HG03196 (cell line): ENCODE data around the gene CLDN14.

Experiments
- ATAC-seq: cut with Tn5 transposase; IDR thresholded peaks from one replicate; pipeline ENCODE4 v1.9.1; 2021; ENCODE audit not compliant: unreplicated experiment

Gene CLDN14

GRCh38 chr21:36436829-36437744 is 42.8 kb downstream of the CLDN14 start:
- ATAC-seq: no peak

- no peak for ATAC-seq
Observed at GRCh38 chr21:36434144-36434543, 45.8 kb downstream of the CLDN14 start.

GRCh38 chr21:36433059-36433709 is 46.7 kb downstream of the CLDN14 start:
- ATAC-seq: no peak

GRCh38 chr21:36431252-36431651 is 48.7 kb downstream of the CLDN14 start:
- no peak for ATAC-seq

GRCh38 chr21:36430841-36431240 is 49.1 kb downstream of the CLDN14 start:
- no peak for ATAC-seq

- peak; percentile 79 for ATAC-seq
Observed at GRCh38 chr21:36429947-36430546, 49.9 kb downstream of the CLDN14 start.

GRCh38 chr21:36428761-36429432 is 51.0 kb downstream of the CLDN14 start:
- no peak for ATAC-seq

GRCh38 chr21:36427502-36427901 is 52.4 kb downstream of the CLDN14 start:
- ATAC-seq: no peak

GRCh38 chr21:36425286-36425685 is 54.6 kb downstream of the CLDN14 start:
- ATAC-seq: no peak

GRCh38 chr21:36424592-36424991 is 55.3 kb downstream of the CLDN14 start:
- ATAC-seq: no peak

- no peak for ATAC-seq
Observed at GRCh38 chr21:36423771-36424433, 56.0 kb downstream of the CLDN14 start.

GRCh38 chr21:36422279-36423098 is 57.4 kb downstream of the CLDN14 start:
- ATAC-seq: no peak

GRCh38 chr21:36420571-36421339 is 59.2 kb downstream of the CLDN14 start:
- no peak for ATAC-seq

GRCh38 chr21:36419996-36420395 is 59.9 kb downstream of the CLDN14 start:
- no peak for ATAC-seq

- ATAC-seq: no peak
Observed at GRCh38 chr21:36419241-36419640, 60.7 kb downstream of the CLDN14 start.

GRCh38 chr21:36415375-36415774 is 64.5 kb downstream of the CLDN14 start:
- ATAC-seq: no peak

- no peak for ATAC-seq
Observed at GRCh38 chr21:36412916-36413315, 67.0 kb downstream of the CLDN14 start.

- ATAC-seq: no peak
Observed at GRCh38 chr21:36411301-36411700, 68.6 kb downstream of the CLDN14 start.
